Head of caudate nucleus (tissue), 42 donors: ENCODE measurements around the gene MAP4K1.
"Not testable (repeated sequence)": the region's sequence is repeated elsewhere in the genome, so short reads cannot be mapped to it uniquely, and the experiment has no call there.

Experiments
- DNase-seq, 42 donors: peaks; one replicate each; pipeline versions ENCODE4 v3.0.0 to v3.0.0-alpha.2; 2020 to 2021; ENCODE audit warnings: mixed read lengths in 7 of 42
- intact Hi-C: fragments of 100-400 bp; cut with DNase I; formaldehyde crosslinking; loops from one replicate; pipeline ENCODE4 v1.15.0; 2022

Gene MAP4K1

DNA sequence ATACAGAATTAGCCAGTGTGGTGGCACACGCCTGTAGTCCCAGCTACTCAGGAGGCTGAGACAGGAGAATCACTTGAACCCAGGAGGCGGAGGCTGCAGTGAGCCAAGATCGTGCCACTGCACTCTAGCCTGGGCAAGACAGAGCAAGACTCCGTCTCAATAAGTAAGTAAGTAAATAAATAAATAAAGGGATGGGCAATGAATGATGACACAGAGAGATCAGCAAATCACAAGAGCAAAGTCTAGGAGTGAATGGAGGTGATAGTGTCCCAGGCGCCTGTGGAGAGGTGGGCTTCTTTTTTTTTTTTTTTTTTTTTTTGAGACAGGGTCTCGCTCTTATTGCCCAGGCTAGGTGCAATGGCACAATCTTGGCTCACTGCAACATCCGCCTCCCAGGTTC is 58.8 kb downstream of the MAP4K1 start:
- intact Hi-C loops, DNase-seq: not testable (repeated sequence)

DNA sequence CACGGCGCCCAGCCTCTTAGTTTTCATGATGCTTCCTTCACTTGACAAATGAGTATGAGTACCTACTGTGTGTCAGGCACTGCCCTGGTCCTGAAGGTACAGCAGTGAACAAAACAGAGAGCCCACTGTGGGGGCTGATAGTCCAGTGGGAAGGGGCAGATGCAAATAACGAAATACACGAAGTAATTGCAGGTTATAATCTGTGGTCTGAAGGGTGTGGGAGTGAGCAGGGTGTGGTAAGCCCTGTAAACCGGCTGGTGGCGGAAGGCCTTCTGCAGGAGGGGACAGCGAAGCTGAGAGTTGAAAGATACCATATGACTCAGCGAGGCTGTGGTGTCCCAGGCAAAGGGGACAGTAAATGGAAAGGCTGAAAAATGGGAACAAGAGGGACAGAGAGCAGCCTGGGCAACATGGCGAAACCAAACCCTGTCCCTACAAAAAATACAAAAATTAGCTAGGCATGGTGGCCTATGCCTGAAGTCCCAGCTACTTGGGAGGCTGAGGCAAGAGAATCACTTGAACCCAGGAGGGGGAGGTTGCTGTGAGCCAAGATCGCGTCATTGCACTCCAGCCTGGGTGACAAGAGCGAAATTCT is 60.5 kb downstream of the MAP4K1 start:
- intact Hi-C loops = no loop called here
- DNase-seq = no peak

DNA sequence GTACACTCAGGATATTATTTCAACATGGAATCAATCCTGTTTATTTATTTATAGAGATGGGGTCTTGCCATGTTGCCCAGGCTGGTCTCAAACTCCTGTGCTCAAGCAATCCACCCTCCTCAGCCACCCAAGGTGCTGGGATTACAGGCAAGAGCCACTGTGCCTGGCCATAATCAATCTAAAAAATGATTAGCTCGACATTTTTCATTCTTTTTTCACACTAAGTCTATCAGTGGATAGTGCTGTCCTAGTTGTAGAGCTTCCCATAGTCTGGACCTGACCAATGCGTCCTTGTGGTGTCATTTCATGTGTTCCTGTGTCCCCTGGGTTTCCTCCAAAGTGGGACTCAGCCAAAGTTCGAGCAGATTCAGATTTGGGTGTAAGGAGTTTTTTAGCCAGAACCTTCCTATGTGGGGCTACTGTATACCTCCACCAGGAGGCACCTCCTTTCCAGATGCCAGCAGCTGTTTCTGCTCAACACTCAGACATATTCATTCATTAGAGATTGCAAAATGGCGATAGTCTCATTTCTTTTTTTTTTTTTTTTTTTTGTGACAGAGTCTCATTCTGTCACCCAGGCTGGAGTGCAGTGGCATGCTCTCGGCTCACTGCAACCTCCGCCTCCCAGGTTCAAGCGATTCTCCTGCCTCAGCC is 61.1 kb downstream of the MAP4K1 start:
- DNase-seq = no peak
- intact Hi-C loops = no loop called here

GRCh38 chr19:38555200-38555599 is 62.6 kb downstream of the MAP4K1 start:
- intact Hi-C loops = no loop called here
- DNase-seq = no peak

GRCh38 chr19:38554676-38555141 is 63.0 kb downstream of the MAP4K1 start:
- intact Hi-C loops = no loop called here
- DNase-seq = no peak

DNA sequence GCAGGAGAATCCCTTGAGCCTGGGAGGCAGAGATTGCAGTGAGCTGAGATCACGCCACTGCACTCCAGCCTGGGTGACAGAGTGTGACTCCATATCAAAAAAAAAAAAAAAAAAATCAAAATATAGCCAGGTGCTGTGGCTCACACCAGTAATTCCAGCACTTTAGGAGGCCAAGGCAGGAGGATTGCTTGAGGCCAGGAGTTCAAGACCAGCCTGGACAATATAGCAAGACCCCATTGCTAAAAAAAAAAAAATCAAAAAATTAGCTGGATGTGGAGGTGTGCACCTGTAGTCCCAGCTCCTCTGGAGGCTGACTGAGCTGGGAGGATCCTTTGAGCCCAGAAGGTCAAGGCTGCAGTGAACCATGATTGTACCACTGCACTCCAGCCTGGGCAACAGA is 64.5 kb downstream of the MAP4K1 start:
- DNase-seq, intact Hi-C loops: not testable (repeated sequence)

GRCh38 chr19:38551450-38551813 is 66.3 kb downstream of the MAP4K1 start:
- no peak for DNase-seq
- intact Hi-C loops = no loop called here

DNA sequence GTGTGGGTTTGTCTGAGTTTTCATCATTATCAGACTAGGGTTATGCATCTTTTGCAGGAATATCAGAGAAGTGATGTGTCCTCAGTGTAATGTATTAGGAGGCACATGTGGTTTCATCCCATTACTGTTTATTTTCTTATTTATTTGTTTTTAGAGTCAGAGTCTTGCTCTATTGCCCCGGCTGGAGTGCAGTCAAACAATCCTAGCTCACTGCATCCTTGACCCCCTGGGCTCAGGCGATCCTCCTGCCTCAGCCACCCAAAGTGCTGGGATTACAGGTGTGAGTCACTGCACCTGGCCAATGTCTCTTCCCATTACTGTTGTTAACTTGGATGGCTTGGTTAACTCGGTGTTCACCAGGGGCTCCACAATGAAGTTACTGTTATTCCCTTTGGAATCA is 67.4 kb downstream of the MAP4K1 start:
- no peak for DNase-seq
- intact Hi-C loops = no loop called here

- peak in 1 of 42 donors; percentile 16 for DNase-seq
- intact Hi-C loops = no loop called here
Measured at GRCh38 chr19:38549942-38550341, 67.8 kb downstream of the MAP4K1 start.

DNA sequence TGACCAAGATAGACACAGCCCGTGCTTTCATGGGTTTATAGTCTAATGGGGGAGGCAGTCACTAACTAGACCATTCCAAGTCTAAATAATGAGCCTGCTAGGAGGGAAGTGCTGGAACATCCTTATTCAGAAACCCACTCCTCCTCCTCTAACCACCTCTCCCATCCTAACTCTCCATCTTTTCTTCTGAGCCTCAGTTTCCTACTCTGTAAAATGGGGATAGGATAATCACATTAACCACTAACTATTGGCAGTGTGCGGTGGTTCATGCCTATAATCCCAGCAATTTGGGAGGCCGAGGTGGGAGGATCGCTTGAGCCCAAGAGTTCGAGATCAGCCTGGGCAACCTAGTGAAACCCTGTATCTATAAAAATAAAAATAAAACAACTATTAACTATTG is 68.7 kb downstream of the MAP4K1 start:
- intact Hi-C loops = no loop called here
- no peak for DNase-seq

DNA sequence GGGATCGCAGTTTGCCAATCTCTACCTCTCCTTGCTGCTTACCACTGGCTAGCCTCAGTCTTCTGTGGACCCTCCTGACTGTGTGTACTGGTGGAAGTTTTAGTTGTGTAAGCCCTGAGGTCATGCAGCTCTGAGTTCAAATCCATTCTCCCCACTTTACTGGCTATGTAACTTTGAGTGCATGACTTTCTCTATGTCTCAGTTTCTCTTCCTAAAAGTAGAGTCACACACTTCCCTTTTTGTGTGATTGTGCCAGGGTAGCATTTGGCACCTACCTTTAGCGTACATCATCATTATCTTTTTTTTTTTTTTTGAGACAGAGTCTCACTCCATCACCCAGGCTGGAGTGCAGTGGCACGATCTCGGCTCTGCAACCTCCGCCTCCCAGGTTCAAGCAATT is 70.3 kb downstream of the MAP4K1 start:
- no peak for DNase-seq
- intact Hi-C loops = no loop called here

- no peak for DNase-seq
- intact Hi-C loops = no loop called here
Measured at GRCh38 chr19:38545596-38545995, 72.2 kb downstream of the MAP4K1 start.

DNA sequence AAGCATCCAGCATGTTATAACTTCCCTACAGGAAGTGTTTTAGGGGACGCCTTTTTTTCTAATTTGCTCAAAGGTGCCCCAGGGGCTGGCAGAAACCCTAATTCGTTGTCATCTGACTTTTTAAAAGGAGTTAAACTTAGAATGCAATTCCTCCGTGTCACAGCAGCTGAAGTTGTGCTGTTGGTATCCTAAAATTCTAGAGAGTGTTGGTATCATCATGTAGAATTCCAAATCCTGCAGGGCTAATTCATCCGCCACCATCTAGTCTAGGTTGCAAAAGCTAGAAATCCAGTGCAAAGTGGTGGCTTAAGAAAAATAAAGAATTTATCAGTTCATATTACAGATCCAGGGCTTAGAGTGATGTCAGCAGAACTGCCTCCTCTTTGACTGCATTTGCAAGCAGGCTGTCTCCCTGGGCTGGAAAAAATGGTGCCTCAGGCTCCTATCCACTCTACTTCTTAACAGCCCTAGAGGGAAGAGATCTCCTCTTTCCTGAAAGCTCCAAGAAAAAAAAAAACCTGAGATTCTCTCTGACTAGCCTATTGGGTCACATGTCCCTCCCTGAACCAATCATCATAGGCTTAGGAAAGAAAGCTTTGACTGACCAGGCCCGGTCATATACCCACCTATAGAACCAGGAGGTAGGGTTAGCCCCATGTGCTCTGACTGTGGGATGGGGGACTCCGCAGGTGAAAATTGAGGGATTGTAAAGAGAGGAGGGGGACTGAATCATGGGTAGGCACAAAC is 73.0 kb downstream of the MAP4K1 start:
- DNase-seq = no peak
- intact Hi-C loops = no loop called here

- intact Hi-C loops = no loop called here
- DNase-seq = peak; percentile 49 to 90 (median 77)
Measured at GRCh38 chr19:38543807-38544568, 73.8 kb downstream of the MAP4K1 start.

- DNase-seq = no peak
- intact Hi-C loops = no loop called here
Measured at GRCh38 chr19:38543286-38543806, 74.4 kb downstream of the MAP4K1 start.

DNA sequence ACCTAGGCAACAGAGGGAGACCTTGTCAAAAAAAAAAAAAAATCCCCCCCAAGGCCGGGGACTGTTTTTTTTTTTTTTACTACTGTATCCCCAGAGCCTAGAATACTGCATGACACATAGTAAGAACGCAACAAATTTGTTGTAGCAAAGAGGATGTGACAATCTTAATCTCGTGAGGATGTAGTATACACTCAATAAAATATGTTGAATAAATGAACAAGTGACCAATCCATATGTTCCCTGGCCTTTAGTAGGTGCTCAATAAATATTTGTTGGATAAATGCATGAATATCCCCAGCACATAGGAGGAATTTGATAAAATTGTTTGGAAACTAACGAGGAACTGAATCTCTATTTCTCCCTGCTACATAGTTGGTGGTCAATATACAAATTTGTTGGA is 75.7 kb downstream of the MAP4K1 start:
- intact Hi-C loops = no loop called here
- DNase-seq = no peak

GRCh38 chr19:38539751-38540150 is 78.0 kb downstream of the MAP4K1 start:
- DNase-seq = no peak
- intact Hi-C loops = no loop called here

DNA sequence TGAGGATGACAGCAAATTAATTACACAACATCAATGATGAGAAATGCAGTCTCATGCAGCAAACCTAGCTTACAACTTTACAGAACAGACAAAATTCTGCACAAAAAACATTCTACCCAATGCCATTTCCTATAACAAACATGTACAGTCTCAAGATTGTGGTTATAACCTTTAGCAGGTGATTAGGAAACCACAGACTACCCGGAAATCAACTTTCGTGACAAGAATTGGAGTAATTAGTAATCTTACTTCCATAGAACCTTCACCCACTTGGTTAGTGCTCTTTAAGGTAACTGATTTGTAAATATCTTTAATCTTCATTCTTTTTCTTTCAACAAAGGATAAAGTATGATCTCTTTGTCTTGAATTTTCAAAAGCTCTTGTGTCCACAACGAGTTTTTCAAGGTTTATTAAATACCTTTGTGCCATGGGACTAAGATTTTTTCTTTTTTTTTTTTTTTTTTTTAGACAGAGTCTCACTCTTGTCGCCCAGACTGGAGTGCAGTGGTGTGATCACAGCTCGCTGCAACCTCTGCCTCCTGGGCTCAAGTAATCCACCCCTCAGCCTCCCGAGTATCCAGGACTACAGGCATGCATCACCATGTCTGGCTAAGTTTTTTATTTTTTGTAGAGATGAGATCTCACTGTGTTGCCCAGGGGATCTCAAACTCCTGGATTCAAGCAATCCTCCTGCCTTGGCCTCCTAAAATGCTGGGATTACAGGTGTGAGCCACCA is 78.8 kb downstream of the MAP4K1 start:
- intact Hi-C loops = no loop called here
- DNase-seq = no peak

- intact Hi-C loops = no loop called here
Measured at GRCh38 chr19:38538386-38538785, 79.4 kb downstream of the MAP4K1 start.

More at GRCh38 chr19:38538386-38538785, 79.4 kb downstream of the MAP4K1 start:
- DNase-seq = peak in 11 of 42 donors; percentile 10 to 61 (median 29)
